ENCODE data around the gene TNFRSF14. TPM values are rescaled to one million over a fixed set of nuclear protein-coding genes. Genes with fewer than 3 reads are reported as not detected.

TNFRSF14 gene
- total RNA-seq, 2 donors from 2014 or later = 37.7 to 63.6 TPM

DNA sequence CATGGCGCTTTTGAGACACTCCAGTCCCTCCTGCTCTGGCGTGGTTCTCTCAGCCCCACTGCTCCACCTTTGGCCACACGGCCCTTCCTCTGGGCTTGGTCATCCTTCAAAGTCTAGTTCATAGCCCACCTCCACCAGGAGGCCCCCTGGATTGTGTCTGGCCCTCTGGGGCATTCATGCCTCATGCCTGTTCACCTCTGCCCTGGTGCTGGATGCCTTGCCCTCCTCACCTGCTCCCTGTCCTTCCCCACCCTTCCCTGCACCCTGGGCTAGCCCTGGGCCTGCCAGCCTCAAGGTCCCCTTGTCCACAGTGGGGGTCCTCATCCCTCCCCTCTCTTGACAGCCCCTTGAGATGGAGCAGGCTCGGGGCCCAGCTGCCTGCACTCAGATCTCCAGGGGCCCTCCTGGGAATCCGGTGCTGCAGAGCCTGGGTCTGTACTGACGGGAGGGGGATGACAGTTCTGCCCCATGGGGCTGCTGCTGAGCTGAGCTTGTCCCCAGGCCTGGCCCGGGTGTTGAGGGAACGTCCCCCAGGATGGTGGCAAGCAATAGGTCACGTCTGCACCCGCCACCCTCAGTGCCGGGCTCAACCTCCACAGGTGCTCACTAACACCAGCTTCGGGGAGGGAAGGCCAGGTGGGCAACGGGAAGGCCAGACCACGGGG lies 48.8 kb downstream of the TNFRSF14 start:
- DNase-seq (ENCODE audit: low spot score) = no peak
- intact Hi-C loops (cut with DNase I) = no loop called here

DNA sequence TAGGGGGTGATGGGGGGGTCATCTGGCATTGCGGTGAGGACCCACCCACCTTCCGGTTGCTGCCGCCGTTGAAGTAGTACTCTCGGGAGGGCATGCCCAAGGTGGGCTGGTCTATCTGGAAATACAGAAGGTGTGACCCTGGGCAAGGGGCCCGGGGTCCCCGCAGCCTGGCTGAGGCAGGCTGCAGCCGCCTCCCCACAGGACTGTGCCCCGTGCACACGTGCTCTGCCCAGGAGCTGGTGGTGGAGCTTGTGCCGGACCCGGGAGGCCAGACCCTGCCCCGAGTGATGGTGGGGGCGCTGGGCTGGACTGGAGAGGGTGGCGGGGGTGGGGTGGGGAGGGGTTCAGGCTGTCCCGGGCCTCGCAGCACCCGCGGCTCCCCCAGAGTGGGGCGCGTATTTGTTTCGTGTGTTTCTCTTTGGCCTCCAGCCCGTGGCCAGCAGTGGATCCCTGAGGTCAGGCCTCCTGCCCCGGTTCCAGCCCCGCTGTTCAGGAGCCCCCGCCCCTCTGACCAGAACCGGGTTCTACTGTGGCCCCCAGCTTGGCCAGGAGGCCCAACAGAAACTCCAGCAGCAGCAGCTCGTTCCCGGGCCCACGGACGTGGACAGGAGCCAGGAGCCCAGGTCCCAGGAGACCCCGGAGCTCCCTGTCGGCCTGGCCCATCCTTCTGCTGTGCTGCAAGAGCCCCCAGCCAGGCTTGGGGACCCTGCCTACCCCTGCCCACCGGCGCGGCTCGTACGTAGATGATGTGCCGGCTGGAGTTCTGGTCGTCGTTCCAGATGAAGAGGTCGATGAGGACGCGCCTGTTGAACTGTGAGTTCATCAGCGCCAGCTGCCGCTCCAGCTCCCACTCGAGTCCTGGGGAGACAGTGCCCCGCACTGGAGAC lies 49.6 kb downstream of the TNFRSF14 start:
- DNase-seq (ENCODE audit: low spot score) = peak; percentile 77
- intact Hi-C loops (cut with DNase I) = no loop called here

DNA sequence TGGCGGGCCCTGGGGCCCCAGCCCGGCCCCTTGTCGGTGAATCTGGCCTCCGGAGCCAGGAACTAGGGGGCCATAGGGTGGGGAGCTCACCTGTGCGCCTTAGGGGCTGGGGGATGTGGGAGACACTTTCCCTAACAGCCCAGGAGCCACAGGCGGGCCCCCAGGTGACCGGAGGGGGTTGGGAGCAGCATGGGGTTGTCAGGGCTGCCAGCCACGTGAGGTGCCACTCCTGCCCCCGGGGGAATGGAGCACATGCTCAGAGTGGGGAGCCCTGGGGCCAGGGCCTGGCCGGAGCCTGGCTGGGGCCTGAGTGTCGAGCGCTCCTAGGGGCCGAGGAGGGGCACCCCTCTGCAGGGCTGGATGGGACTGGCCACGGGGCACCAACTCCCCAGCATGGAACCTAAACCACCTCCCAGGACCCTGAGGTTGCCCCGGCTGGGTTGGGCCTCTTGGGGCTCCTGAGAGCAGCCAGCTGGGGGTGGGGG lies 50.3 kb downstream of the TNFRSF14 start:
- intact Hi-C loops (cut with DNase I) = no loop called here
- peak; percentile 76 for DNase-seq (ENCODE audit: low spot score)

DNA sequence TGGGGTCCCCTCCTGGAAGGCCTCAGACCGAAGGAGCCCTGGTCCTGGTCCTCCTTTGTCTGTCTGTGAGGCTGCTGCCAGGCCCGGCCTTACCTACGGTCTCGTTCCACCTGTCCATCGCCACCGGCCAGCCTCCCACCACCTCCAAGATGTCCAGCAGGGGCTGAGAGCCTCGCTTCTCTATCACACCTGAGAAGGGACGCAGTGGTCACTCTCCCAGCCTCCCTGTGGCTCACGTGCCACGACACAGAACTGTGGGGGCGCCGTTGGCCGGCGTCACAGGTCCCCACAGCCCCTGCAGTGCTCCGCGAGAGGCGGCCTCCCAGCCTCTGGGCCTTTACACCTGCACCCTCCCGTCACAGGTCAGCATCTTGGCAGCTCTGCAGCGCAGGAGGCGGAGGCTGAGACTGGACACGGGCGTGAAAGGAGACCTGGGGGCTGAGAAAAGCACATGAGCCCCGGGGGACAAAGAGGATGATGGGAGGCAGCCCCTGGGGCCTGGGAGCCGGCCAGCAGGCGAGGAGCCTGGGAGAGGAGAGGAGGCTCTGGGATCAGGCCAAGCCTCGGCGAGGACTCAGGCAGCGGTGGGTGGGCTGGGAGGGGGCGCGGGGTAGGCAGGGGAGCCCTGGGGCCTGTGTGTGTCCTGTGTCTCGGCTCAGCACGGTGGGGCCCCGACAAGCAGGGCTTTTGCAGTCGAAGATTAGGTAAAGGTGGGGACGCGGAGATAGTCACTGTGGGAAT lies 50.9 kb downstream of the TNFRSF14 start:
- intact Hi-C loops (cut with DNase I) = no loop called here
- peak; percentile 55 for DNase-seq (ENCODE audit: low spot score)

DNA sequence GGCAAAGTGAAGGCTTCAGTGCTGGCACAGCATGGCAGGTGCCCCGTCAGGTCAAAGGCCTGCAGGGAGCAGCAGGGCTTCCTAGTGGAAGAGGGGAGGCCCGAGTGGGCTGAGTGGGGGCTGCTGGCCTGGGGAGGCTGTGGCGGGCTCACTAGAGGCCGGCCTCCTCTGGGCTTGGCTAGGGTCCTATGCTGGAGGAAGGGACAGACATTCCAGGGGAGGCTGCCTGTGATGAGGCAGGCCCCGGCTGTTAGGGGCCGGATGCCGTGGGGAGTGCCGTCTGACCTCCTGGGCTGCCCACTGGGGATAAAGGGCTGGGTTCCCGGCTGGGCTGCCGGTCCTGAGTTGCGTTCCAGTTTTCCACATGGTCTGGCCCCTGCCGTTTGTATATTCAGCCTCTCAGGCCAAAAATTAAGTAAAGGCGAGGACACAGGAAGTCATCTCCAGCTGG lies 51.5 kb downstream of the TNFRSF14 start:
- intact Hi-C loops (cut with DNase I) = no loop called here
- peak; percentile 86 for DNase-seq (ENCODE audit: low spot score)

DNA sequence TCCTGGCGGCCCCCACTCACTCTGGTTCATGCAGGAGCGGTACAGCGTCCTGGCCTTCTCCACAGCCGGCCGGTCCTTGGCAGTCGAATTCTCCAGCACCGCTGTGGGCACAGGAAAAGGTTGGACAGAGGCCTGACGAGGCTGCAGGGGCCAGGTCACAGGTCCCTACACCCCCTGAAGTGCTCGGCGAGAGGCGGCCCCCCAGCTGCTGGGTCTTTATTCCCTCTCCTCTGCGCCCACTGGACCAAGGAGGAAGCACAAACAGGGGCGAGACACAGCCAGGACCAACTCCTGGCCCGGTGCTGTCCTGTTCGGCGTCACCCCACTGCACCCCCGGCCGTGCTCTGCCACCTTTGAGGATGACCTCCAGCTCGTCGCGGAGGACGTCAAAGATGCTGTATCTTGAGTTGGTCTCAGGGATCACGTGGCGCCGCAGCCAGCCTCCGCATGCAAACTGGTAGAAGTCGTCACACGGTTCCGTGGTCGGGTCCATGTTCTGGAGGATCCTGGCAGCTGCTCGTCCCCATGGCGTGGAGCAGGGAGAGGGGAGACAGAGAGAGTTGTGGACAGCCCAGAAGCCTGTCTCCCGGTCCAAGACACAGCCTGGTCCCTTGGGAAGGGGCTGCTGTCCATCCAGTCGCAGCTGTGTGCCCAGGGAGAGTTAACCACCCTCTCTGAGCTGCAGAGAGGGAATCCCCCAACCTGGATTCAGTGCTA lies 53.3 kb downstream of the TNFRSF14 start:
- DNase-seq (ENCODE audit: low spot score) = peak; percentile 77
- intact Hi-C loops (cut with DNase I) = no loop called here

DNA sequence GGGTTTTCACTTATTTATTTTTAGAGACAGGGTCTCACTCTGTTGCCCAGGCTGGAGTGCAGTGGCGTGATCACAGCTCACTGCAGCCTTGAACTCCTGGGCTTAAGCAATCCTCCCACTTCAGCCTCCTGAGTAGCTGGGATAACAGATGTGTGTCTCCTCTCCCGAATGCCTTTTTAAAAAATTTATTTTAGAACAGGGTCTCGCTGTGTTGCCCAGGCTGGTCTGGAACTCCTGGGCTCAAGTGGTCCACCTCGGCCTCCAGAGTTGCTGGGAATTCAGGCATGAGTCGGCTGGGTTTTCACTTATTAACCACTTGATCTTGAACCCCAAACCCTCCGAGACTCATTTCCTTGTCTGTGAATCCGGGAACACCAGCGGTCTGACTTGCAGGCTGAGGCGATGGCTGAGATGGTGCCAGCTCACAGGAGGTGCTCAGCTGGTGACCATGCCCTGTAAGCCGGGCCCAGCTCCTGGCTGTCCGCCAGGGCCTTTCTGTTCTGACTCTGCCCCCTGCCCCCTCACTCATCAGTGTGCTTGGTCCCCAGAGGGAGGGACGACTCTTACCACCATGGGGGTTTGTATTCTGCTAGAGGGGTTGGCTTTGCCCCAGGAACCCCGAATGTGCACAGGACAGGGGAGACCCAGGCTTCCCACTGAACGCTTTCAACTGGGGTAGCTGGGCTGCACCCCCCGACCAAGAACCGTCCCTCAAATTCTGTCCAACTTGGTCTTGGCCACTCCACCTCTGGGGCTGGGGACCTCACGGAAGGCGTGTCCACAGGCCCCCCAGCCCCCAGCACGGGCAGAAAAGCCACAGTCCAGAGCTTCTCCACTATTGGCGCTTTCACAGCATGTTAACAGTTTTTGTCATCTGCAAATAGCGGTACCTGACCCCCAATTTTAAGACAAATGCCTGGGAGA lies 54.1 kb downstream of the TNFRSF14 start:
- intact Hi-C loops (cut with DNase I) = no loop called here
- peak; percentile 78 for DNase-seq (ENCODE audit: low spot score)

DNA sequence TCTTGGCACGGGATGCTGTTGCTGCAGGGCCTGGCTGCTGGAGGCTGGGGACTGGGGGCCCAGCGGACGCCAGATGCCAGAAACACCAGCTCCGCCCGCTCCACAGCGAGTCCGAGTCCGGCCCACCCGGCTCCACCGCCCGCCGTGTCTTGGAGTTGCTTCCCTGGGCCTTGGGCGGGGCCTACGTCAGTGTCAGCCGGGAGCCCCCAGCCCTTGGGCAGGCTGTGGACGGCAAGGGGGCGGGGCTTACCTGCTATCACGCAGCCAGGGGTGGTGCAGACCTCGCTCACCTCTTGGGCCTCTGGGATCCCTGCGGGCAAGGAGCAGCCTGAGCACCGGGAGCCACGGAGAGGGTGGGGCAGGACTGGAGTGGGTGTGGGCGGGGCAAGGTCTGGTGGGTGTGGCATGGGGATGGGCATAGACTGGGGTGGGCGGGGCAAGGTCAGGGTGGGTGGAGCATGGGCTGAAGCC lies 54.9 kb downstream of the TNFRSF14 start:
- intact Hi-C loops (cut with DNase I) = no loop called here
- peak; percentile 77 for DNase-seq (ENCODE audit: low spot score)

DNA sequence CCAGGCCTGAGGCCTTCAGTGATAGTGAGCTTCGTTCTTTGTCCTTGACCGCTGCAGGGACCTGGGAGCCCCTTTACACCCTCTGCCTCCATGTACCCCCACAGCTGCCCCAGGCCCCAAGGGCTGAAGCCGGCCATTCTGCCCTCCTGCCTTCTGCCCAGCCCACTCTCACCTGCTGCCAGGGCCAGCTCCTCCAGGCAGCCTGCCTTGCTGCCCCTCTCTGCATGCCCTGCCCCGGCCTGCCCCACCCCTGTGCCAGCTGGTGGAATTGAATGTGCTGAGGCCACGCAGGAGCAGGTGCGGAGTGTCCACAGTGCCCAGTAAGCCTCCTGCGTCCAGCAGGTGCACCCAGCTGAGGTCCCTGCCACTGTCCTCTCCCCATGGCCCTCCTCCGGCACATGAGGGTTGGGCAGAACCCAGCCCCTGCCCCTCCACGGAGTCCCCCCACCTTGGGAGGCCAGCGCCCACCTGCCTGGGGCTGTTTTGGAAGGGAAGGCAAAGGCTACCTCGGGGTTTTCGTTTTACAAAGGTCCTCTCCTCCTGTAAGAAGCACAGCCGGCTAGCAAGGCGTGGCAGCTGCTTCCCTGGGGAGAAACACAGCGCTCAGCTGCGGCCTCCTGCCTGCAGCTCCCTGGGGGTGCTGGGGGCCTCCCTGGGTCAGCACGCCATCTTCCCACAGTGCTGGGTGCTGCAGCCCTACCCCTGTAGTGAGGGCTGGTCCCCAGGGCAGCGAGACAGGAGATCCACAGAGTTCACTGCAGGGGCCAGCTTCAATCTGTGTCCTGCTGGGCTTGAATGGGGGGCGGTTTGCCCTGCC lies 55.7 kb downstream of the TNFRSF14 start:
- intact Hi-C loops (cut with DNase I) = no loop called here
- no peak for DNase-seq (ENCODE audit: low spot score)

DNA sequence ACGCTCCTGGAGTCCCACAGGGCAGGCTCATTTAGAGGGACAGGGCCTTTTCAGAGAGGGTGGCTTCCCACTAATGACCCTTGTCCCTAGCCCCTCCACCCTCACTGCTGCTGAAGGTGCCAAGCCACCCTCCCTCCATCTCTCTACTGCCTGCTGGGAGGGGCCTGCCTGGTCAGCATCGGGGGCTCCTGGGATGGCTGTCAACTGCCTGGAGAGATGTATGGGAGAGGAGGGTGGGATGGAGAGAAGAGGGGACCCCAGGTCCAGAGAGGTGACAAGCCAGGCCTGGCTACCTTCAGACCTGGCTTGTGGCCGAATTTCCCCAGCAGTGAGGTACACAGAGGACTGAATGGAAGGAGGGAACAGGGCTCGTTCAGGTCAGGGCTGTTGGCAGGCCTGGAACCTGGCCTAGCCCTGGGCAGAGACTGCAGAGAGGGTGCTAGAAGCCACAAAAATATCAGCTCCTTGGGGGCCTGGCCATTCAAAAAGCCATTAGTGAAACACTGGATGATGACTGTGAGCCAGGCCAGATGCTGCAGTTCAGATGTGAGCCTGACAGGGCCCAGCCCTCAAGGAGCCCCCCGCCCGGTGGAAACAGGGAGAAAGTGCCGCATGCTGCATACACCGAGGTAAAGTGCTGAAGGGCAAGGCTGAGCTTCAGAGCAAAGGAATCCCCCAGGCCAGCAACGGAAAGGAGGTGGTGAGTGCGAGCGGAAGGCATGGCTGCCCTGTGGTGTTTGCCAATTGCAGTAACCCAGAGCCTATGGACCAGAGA lies 56.6 kb downstream of the TNFRSF14 start:
- DNase-seq (ENCODE audit: low spot score) = peak; percentile 66
- intact Hi-C loops (cut with DNase I) = no loop called here

Other genes with a start within 250 kb of the TNFRSF14 start
- 1 to 10 TPM; 3.8 to 5.5 TPM for gene MORN1, start 164.8 kb upstream of the TNFRSF14 start, total RNA-seq
- gene RER1, start 164.5 kb upstream of the TNFRSF14 start, total RNA-seq = 100 to 1,000 TPM in 1 of 2 donors, 10 to 100 TPM in 1; 93.7 to 101 TPM
- 10 to 100 TPM; 10.9 to 13.1 TPM for gene PEX10, start 143.8 kb upstream of the TNFRSF14 start, total RNA-seq
- gene PLCH2, start 80.1 kb upstream of the TNFRSF14 start, total RNA-seq = 1 to 10 TPM in 1 of 2 donors, under 1 TPM in 1; 0.33 to 1.0 TPM
- 10 to 100 TPM; 17.4 to 18.6 TPM for gene PANK4, start 29.8 kb upstream of the TNFRSF14 start, total RNA-seq
- gene HES5, start 26.1 kb upstream of the TNFRSF14 start, total RNA-seq = under 1 TPM; 0.24 to 0.32 TPM
- gene PRXL2B, start 30.4 kb downstream of the TNFRSF14 start, total RNA-seq = 10 to 100 TPM; 11.4 to 12.2 TPM
- gene MMEL1, start 76.6 kb downstream of the TNFRSF14 start, total RNA-seq = 1 to 10 TPM in 1 of 2 donors, under 1 TPM in 1; 0.57 to 1.8 TPM
- under 1 TPM; 0.24 to 0.46 TPM for gene TTC34, start 245.3 kb downstream of the TNFRSF14 start, total RNA-seq